Panc1 (cell line): ENCODE measurements around the gene DUSP15. TPM values are rescaled to one million over a fixed set of nuclear protein-coding genes. Genes with fewer than 3 reads are reported as not detected.

Experiments used
- ATAC-seq: fragments of 200-7000 bp; cut with Tn5 transposase; 2 replicates; pipeline ENCODE4 v1.9.1; 2020; ENCODE audit warnings: mild to moderate bottlenecking, moderate library complexity
- BruUV-seq: library from RNA; stranded (reverse); fragments of 400-500 nt; replicated peaks from 2 replicates; lab custom pipeline; 2021; lab: Mats Ljungman, UMichigan
- CTCF ChIA-PET: fragments of 300-600 bp; sonication (Branson Sonifier 250); formaldehyde crosslinking; loops from one replicate; lab custom pipeline; 2022; ENCODE audit warnings: antibody characterized with exemption; lab: Charles Lee
- POLR2A ChIA-PET: fragments of 300-600 bp; sonication (Branson Sonifier 250); formaldehyde crosslinking; loops from one replicate; lab custom pipeline; 2022; ENCODE audit warnings: antibody characterized with exemption; lab: Charles Lee
- DNase-seq: peaks from one replicate; pipeline ENCODE4 v3.0.0-alpha.2; 2010; ENCODE audit warnings: low read depth, low spot score
- H3K27ac ChIP-seq: 2 replicates; pipeline ENCODE4 v1.5.1; 2011; ENCODE audit warnings: mild to moderate bottlenecking, low read length, inconsistent platforms
- H3K27me3 ChIP-seq: fragments of 200-500 bp; sonication (Bioruptor generic); 2 replicates; pipeline ENCODE4 v1.6.0; 2014; ENCODE audit warnings: low read length, inconsistent platforms; ENCODE audit not compliant: control insufficient read depth, insufficient read depth
- H3K36me3 ChIP-seq: fragments of 200-500 bp; sonication (Bioruptor generic); 2 replicates; pipeline ENCODE4 v1.5.1; 2014; ENCODE audit warnings: inconsistent platforms, mild to moderate bottlenecking, low read length, moderate library complexity; ENCODE audit not compliant: control insufficient read depth, insufficient read depth
- H3K4me1 ChIP-seq: 2 replicates; pipeline ENCODE4 v1.5.1; 2011; ENCODE audit warnings: inconsistent platforms, mild to moderate bottlenecking, low read length, moderate library complexity; ENCODE audit not compliant: control insufficient read depth, insufficient read depth
- H3K4me3 ChIP-seq, 2 experiments: 2 replicates each; pipeline ENCODE4 v1.5.1; 2011 to 2012; ENCODE audit warnings: low read depth in 2 of 2, low read length in 2 of 2, mild to moderate bottlenecking in 2 of 2, inconsistent platforms in 1 of 2, moderate library complexity in 1 of 2
- H3K9me3 ChIP-seq: fragments of 200-500 bp; sonication (Bioruptor generic); 2 replicates; pipeline ENCODE4 v1.5.1; 2014; ENCODE audit warnings: low read depth, mild to moderate bottlenecking, inconsistent platforms, low read length, moderate library complexity; ENCODE audit not compliant: control insufficient read depth, insufficient read depth
- CTCF ChIP-seq: fragments of 450-650 bp; IDR thresholded peaks from 2 replicates; pipeline ENCODE4 v1.5.1; 2017; ENCODE audit warnings: mild to moderate bottlenecking
- POLR2AphosphoS5 ChIP-seq: IDR thresholded peaks from 2 replicates; pipeline ENCODE4 v1.6.1; 2012; ENCODE audit warnings: mild to moderate bottlenecking, low read depth, low read length, moderate library complexity
- REST ChIP-seq, 2 experiments: IDR thresholded peaks; 2 replicates each; pipeline ENCODE4 v1.6.1; 2011 to 2012; ENCODE audit warnings: low read depth in 2 of 2, control low read depth in 1 of 2, low read length in 1 of 2, mild to moderate bottlenecking in 1 of 2, moderate library complexity in 1 of 2; ENCODE audit not compliant: insufficient read depth in 1 of 2
- SIN3A ChIP-seq: IDR thresholded peaks from 2 replicates; pipeline ENCODE4 v1.6.1; 2012; ENCODE audit warnings: low read depth, mild to moderate bottlenecking, low read length, moderate library complexity, borderline replicate concordance; ENCODE audit not compliant: insufficient read depth
- TCF7L2 ChIP-seq: IDR thresholded peaks from 2 replicates; pipeline ENCODE4 v1.6.1; 2011; ENCODE audit warnings: mild to moderate bottlenecking, low read depth, low read length, inconsistent platforms
- in situ Hi-C: cut with HindIII; loops from 2 replicates; pipeline ENCODE4 v1.10.0; 2016; ENCODE audit warnings: low sequenced_read_pairs, low pct_unique_long_range_greater_than_20kb
- intact Hi-C: fragments of 100-400 bp; cut with micrococcal nuclease; formaldehyde crosslinking; loops from one replicate; pipeline ENCODE4 v1.10.0; 2022; ENCODE audit not compliant: unreplicated experiment
- total RNA-seq: library from RNA; stranded (reverse); gene quantifications from one replicate; pipeline ENCODE4 v1.2.1, GENCODE V29; 2021; ENCODE audit not compliant: unreplicated experiment

The DUSP15 gene
- total RNA-seq, 1 experiment from 2014 or later, result 23.6 TPM

- no peak overlapping the region for H3K4me3 ChIP-seq
- no peak for DNase-seq
- H3K36me3 ChIP-seq, result no peaks in the 10 kb centered on the region
- H3K27ac ChIP-seq, result peak overlapping the region; percentile 86
- no peaks in the 10 kb centered on the region for H3K9me3 ChIP-seq
- in situ Hi-C loops (no loop called here), intact Hi-C loops (no loop called here)
- H3K27me3 ChIP-seq, result no peaks in the 10 kb centered on the region
- ChIA-PET POLR2A (interaction anchor here (0.7 kb wide), 1 partner anchor 188 kb away, joined by 3 read pairs; no protein-coding TSS in a partner anchor), CTCF (interaction anchor here (3.1 to 4.2 kb wide), 2 partner anchors 11 to 16 kb away, joined by 18 to 21 read pairs; no protein-coding TSS in a partner anchor)
- peak; percentile 39 for ATAC-seq
- H3K4me1 ChIP-seq, result peaks cover 66% of the 10 kb centered on the region
- no peak for TF ChIP-seq TCF7L2
- no peak for TF ChIP-seq REST (IDR thresholded peaks at IDR 0.05; ENCODE audit: insufficient read depth in 1 of 2, low read depth in 2 of 2, low read length in 1 of 2)
- no peak for TF ChIP-seq SIN3A
- TF ChIP-seq POLR2AphosphoS5, result no peak
- no peak for TF ChIP-seq CTCF
- no TSS peak for BruUV-seq
Measured at GRCh38 chr20:31835554-31835953, 34.8 kb downstream of the DUSP15 start.

- Histone ChIP-seq H3K36me3 (no peaks in the 10 kb centered on the region), H3K4me3 (no peak overlapping the region), H3K4me1 (peaks cover 55% of the 10 kb centered on the region), H3K27me3 (no peaks in the 10 kb centered on the region), H3K27ac (peak overlapping the region; percentile 86), H3K9me3 (no peaks in the 10 kb centered on the region)
- no TSS peak for BruUV-seq
- intact Hi-C loops (no loop called here), in situ Hi-C loops (no loop called here)
- CTCF ChIA-PET, result interaction anchor here (0.6 to 2.2 kb wide), 6 partner anchors 12 to 186 kb away, joined by 4 to 9 read pairs (median 6); partner anchors contain the start of gene FOXS1
- TF ChIP-seq REST (IDR thresholded peaks at IDR 0.05; ENCODE audit: insufficient read depth in 1 of 2, low read depth in 2 of 2, low read length in 1 of 2) (0 out of 4 replicates have a peak, but pooled peaks of 1 of the 2 experiments have one; percentile 11), TCF7L2 (no peak), POLR2AphosphoS5 (no peak), CTCF (no peak), SIN3A (no peak)
- POLR2A ChIA-PET, result interaction anchor here (0.5 kb wide), 1 partner anchor 294 kb away, joined by 3 read pairs; no protein-coding TSS in a partner anchor
- peak; percentile 5; the same call in 1 of the 2 replicates for ATAC-seq
- DNase-seq, result no peak
Measured at GRCh38 chr20:31833931-31834521, 36.3 kb downstream of the DUSP15 start.
